ENCODE measurements around the gene HAUS5. TPM values are rescaled to one million over a fixed set of nuclear protein-coding genes. Genes with fewer than 3 reads are reported as not detected.

The HAUS5 gene
- total RNA-seq (2014; rRNA removed; shearing (Covaris generic)), result 25.6 and 27.4 TPM in 2 replicates

- Histone ChIP-seq H3K27me3 (ENCODE audit: control insufficient read depth, insufficient read depth, low read length) (peaks cover 3% of the 10 kb centered on the region; the same call in 1 of the 2 replicates), H3K36me3 (replicated peaks; ENCODE audit: control insufficient read depth, insufficient read depth, low read length) (peaks cover 3% of the 10 kb centered on the region; the same call in 1 of the 2 replicates), H3K4me3 (ENCODE audit: insufficient read depth, low read depth, low read length) (peak within 1 kb of the TSS; percentile 93)
- DNase-seq, result peak; percentile 97
These were observed at the start of gene HAUS5 for GRCh38 chr19:35612559-35613321. HAUS5 (plus strand) TSS chr19:35612735; CDS start chr19:35612795, 60 bp downstream.

- Histone ChIP-seq H3K36me3 (replicated peaks; ENCODE audit: control insufficient read depth, insufficient read depth, low read length) (no peaks in the 10 kb centered on the region), H3K4me3 (ENCODE audit: insufficient read depth, low read depth, low read length) (no peak overlapping the region), H3K27me3 (ENCODE audit: control insufficient read depth, insufficient read depth, low read length) (peaks cover 20% of the 10 kb centered on the region)
- no peak for DNase-seq
These were observed 49.8 kb upstream of the HAUS5 start for GRCh38 chr19:35562776-35563175.

GRCh38 chr19:35563207-35563829 lies 49.2 kb upstream of the HAUS5 start, which contains the start of gene ATP4A:
ATP4A (minus strand) TSS chr19:35563658; CDS start chr19:35563629, 29 bp downstream.
- DNase-seq, result no peak
- H3K27me3 ChIP-seq (ENCODE audit: control insufficient read depth, insufficient read depth, low read length), result peaks cover 19% of the 10 kb centered on the region
- no peak within 1 kb of the TSS for H3K4me3 ChIP-seq (ENCODE audit: insufficient read depth, low read depth, low read length)
- H3K36me3 ChIP-seq (replicated peaks; ENCODE audit: control insufficient read depth, insufficient read depth, low read length), result no peaks in the 10 kb centered on the region

GRCh38 chr19:35565016-35565856 lies 47.3 kb upstream of the HAUS5 start:
- peak; percentile 6 for DNase-seq
- Histone ChIP-seq H3K27me3 (ENCODE audit: control insufficient read depth, insufficient read depth, low read length) (peaks cover 5% of the 10 kb centered on the region; the same call in 1 of the 2 replicates), H3K4me3 (ENCODE audit: insufficient read depth, low read depth, low read length) (no peak overlapping the region), H3K36me3 (replicated peaks; ENCODE audit: control insufficient read depth, insufficient read depth, low read length) (no peaks in the 10 kb centered on the region)

GRCh38 chr19:35566738-35567137 lies 45.8 kb upstream of the HAUS5 start:
- Histone ChIP-seq H3K4me3 (ENCODE audit: insufficient read depth, low read depth, low read length) (no peak overlapping the region), H3K27me3 (ENCODE audit: control insufficient read depth, insufficient read depth, low read length) (no peaks in the 10 kb centered on the region; the same call in 1 of the 2 replicates), H3K36me3 (replicated peaks; ENCODE audit: control insufficient read depth, insufficient read depth, low read length) (no peaks in the 10 kb centered on the region)
- DNase-seq, result peak; percentile 16

GRCh38 chr19:35569281-35569781 lies 43.2 kb upstream of the HAUS5 start:
- H3K27me3 ChIP-seq (ENCODE audit: control insufficient read depth, insufficient read depth, low read length), result no peaks in the 10 kb centered on the region
- H3K4me3 ChIP-seq (ENCODE audit: insufficient read depth, low read depth, low read length), result no peak overlapping the region
- DNase-seq, result peak; percentile 26
- H3K36me3 ChIP-seq (replicated peaks; ENCODE audit: control insufficient read depth, insufficient read depth, low read length), result no peaks in the 10 kb centered on the region

- no peak overlapping the region for H3K4me3 ChIP-seq (ENCODE audit: insufficient read depth, low read depth, low read length)
- DNase-seq, result no peak
These were observed 41.0 kb upstream of the HAUS5 start for GRCh38 chr19:35571406-35571965.

GRCh38 chr19:35577918-35578317 lies 34.6 kb upstream of the HAUS5 start:
- no peaks in the 10 kb centered on the region for H3K27me3 ChIP-seq (ENCODE audit: control insufficient read depth, insufficient read depth, low read length)
- no peak overlapping the region for H3K4me3 ChIP-seq (ENCODE audit: insufficient read depth, low read depth, low read length)
- no peaks in the 10 kb centered on the region for H3K36me3 ChIP-seq (replicated peaks; ENCODE audit: control insufficient read depth, insufficient read depth, low read length)
- DNase-seq, result no peak

More at GRCh38 chr19:35571406-35571965, 41.0 kb upstream of the HAUS5 start:
- Histone ChIP-seq H3K27me3 (ENCODE audit: control insufficient read depth, insufficient read depth, low read length) (no peaks in the 10 kb centered on the region), H3K36me3 (replicated peaks; ENCODE audit: control insufficient read depth, insufficient read depth, low read length) (no peaks in the 10 kb centered on the region)

GRCh38 chr19:35578707-35579106 lies 33.8 kb upstream of the HAUS5 start:
- DNase-seq, result no peak
- Histone ChIP-seq H3K4me3 (ENCODE audit: insufficient read depth, low read depth, low read length) (no peak overlapping the region), H3K36me3 (replicated peaks; ENCODE audit: control insufficient read depth, insufficient read depth, low read length) (no peaks in the 10 kb centered on the region), H3K27me3 (ENCODE audit: control insufficient read depth, insufficient read depth, low read length) (no peaks in the 10 kb centered on the region; the same call in 1 of the 2 replicates)

GRCh38 chr19:35582760-35583159 lies 29.8 kb upstream of the HAUS5 start:
- no peaks in the 10 kb centered on the region; the same call in 1 of the 2 replicates for H3K27me3 ChIP-seq (ENCODE audit: control insufficient read depth, insufficient read depth, low read length)
- no peak for DNase-seq
- H3K4me3 ChIP-seq (ENCODE audit: insufficient read depth, low read depth, low read length), result no peak overlapping the region
- no peaks in the 10 kb centered on the region for H3K36me3 ChIP-seq (replicated peaks; ENCODE audit: control insufficient read depth, insufficient read depth, low read length)

GRCh38 chr19:35585848-35586247 lies 26.7 kb upstream of the HAUS5 start, which contains the start of gene PMIS2:
PMIS2 (plus strand) TSS chr19:35586173; CDS start chr19:35586260, 87 bp downstream.
- DNase-seq, result peak; percentile 93
- Histone ChIP-seq H3K36me3 (replicated peaks; ENCODE audit: control insufficient read depth, insufficient read depth, low read length) (no peaks in the 10 kb centered on the region), H3K27me3 (ENCODE audit: control insufficient read depth, insufficient read depth, low read length) (no peaks in the 10 kb centered on the region; the same call in 1 of the 2 replicates), H3K4me3 (ENCODE audit: insufficient read depth, low read depth, low read length) (no peak within 1 kb of the TSS)

GRCh38 chr19:35587321-35587720 lies 25.2 kb upstream of the HAUS5 start:
- no peaks in the 10 kb centered on the region for H3K36me3 ChIP-seq (replicated peaks; ENCODE audit: control insufficient read depth, insufficient read depth, low read length)
- H3K27me3 ChIP-seq (ENCODE audit: control insufficient read depth, insufficient read depth, low read length), result no peaks in the 10 kb centered on the region; the same call in 1 of the 2 replicates
- DNase-seq, result no peak
- H3K4me3 ChIP-seq (ENCODE audit: insufficient read depth, low read depth, low read length), result no peak overlapping the region

- H3K4me3 ChIP-seq (ENCODE audit: insufficient read depth, low read depth, low read length), result no peak overlapping the region
- H3K36me3 ChIP-seq (replicated peaks; ENCODE audit: control insufficient read depth, insufficient read depth, low read length), result no peaks in the 10 kb centered on the region
- H3K27me3 ChIP-seq (ENCODE audit: control insufficient read depth, insufficient read depth, low read length), result no peaks in the 10 kb centered on the region; the same call in 1 of the 2 replicates
- DNase-seq, result no peak
These were observed 21.7 kb upstream of the HAUS5 start for GRCh38 chr19:35590875-35591274.

GRCh38 chr19:35592226-35592625 lies 20.3 kb upstream of the HAUS5 start:
- H3K27me3 ChIP-seq (ENCODE audit: control insufficient read depth, insufficient read depth, low read length), result peaks cover 2% of the 10 kb centered on the region
- H3K36me3 ChIP-seq (replicated peaks; ENCODE audit: control insufficient read depth, insufficient read depth, low read length), result no peaks in the 10 kb centered on the region
- peak; percentile 81 for DNase-seq
- H3K4me3 ChIP-seq (ENCODE audit: insufficient read depth, low read depth, low read length), result no peak overlapping the region
